Stimulated activated memory B cell treated with anti-CD40 and anti-IgM and Interleukin-4, amounts not matched to agents 10 μg/mL and 1 μg/mL and 100 μg/mL, for 72 hours (primary cell): Measurements from ENCODE around the gene UBE2M.

Source experiments
- ATAC-seq: fragments of 150-1000 bp; cut with Tn5 transposase; 2 replicates; pipeline ENCODE4 v1.10.0; 2021
- H3K27ac Mint-ChIP-seq: one replicate; pipeline ENCODE4 v1.8.0; 2022; ENCODE audit warnings: mild to moderate bottlenecking, mixed read lengths
- H3K27me3 Mint-ChIP-seq: one replicate; pipeline ENCODE4 v1.8.0; 2022; ENCODE audit warnings: mixed read lengths
- H3K36me3 Mint-ChIP-seq: one replicate; pipeline ENCODE4 v1.8.0; 2022; ENCODE audit warnings: mixed read lengths
- H3K4me1 Mint-ChIP-seq: one replicate; pipeline ENCODE4 v1.8.0; 2022; ENCODE audit warnings: mixed read lengths
- H3K4me3 Mint-ChIP-seq: one replicate; pipeline ENCODE4 v1.8.0; 2022; ENCODE audit warnings: mild to moderate bottlenecking, moderate library complexity, mixed read lengths
- H3K9me3 Mint-ChIP-seq: one replicate; pipeline ENCODE4 v1.8.0; 2022; ENCODE audit warnings: mixed read lengths

UBE2M gene

DNA sequence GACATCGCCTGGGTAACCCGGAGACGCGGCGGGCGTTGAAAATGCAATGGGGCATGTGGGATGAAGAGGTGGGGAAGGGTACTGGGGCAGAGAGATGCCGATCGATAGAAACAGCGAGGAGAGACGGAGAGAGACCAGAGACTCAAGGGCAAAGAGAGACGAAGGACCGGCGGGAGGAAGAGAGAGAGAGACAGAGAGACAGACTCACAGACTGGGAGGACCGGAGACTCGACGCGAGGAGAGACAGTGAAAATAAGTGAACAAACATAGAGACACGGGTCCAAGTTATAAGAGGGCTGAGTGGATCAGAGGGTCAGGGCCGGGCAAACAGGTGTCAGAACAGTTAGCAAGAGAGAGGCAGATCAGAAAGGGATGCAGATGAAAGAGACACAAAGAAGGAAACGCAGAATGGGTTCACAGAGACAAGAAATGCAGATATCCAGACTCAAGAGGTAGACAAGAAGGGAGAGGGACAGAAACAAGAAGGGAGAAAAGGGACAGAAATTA lies 15.3 kb upstream of the UBE2M start:
- Mint-ChIP-seq H3K9me3 (peaks cover 3% of the 10 kb centered on the region), H3K27ac (peak overlapping the region; percentile 93), H3K27me3 (no peaks in the 10 kb centered on the region), H3K36me3 (peaks cover 24% of the 10 kb centered on the region), H3K4me1 (peaks cover 53% of the 10 kb centered on the region), H3K4me3 (peak overlapping the region; percentile 91)
- no peak for ATAC-seq

DNA sequence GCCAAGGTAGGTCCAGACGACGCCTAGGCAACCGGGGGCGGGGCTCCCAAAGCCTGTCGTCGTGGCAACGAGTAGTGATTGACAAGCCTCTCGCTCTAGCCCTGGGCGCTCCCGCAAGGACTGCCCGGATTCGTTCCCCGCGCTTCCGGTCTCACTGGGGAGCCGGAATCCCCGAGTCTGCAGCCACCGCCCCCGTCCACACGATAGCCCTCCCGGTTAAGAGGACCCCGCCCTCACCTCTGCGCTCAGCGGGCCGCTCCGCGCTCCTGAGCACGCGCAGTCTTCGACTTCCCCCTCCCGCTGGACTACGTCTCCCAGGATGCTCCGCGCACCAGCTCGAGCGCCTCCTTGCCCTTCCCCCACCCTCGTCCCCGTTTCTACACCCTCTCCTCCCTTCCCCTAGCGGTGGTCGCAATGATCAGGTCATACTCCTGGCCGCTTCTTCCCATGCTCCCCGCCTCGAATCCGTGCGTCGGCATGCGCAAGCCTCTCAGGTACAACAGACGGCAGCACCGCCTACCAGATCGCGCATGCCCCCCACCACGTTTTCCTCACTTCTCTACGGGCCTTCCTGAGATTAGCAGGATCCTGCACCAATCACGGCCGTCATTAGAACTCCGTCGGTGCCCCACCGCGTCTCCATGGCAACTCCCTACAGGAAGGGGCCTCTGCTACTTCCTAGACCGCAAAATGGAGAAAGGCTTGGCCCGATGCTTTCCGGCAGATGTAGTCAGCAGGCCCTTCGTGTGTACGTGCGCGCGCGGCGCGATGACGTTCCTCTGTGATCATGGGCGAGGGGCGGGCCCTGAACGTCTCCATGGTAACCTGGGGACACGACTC lies 14.6 kb upstream of the UBE2M start, which contains the start of gene MZF1:
MZF1 (minus strand) TSS at position 518 of the 840 bp plus-strand sequence. CDS start 1,946 bp downstream, outside the sequence.
- Mint-ChIP-seq H3K27me3 (no peaks in the 10 kb centered on the region), H3K9me3 (peaks cover 3% of the 10 kb centered on the region), H3K4me3 (peak within 1 kb of the TSS; percentile 91), H3K27ac (peak within 1 kb of the TSS; percentile 93), H3K4me1 (peaks cover 52% of the 10 kb centered on the region), H3K36me3 (peaks cover 29% of the 10 kb centered on the region)
- peak; percentile 84 for ATAC-seq

DNA sequence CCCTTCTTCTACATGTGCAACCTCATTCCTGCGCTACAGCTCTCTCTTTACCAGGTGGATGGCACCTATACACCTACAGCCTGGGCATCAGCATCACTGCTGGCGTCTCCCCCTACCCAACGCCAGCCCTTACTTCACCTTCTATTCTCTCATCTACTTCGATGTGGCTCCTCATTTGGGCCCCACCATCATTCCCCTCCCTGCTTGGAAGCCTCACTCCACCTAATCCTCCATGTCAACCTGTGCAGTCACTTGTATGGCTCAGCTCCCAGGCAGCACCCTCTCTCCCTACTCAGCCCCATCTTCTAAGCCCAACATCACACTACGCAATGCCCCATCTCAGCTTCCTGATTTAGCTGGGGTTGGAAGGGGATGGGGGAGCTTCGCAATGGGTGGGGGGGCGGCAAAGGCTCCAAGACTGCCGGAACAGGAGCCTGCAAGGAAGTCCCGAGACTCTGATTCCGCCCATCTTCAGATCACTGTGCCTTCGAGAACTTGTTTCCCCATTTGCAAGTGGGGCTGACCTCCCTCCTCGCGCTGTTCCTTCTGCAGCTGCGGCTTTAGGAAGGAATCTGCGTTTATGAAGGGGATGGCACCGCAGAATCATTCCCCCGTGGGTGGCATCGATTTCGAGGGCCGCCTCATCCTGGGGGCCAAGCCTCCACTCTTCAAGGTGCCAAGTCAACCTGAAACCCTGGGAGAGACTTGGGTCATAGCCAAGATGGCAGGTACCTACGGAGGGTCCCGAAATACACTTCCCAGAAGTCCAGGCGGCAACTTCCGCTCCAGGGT lies 13.8 kb upstream of the UBE2M start:
- H3K36me3 Mint-ChIP-seq: peaks cover 32% of the 10 kb centered on the region
- H3K9me3 Mint-ChIP-seq: peaks cover 3% of the 10 kb centered on the region
- ATAC-seq: no peak
- H3K27ac Mint-ChIP-seq: peak overlapping the region; percentile 93
- no peaks in the 10 kb centered on the region for H3K27me3 Mint-ChIP-seq
- peaks cover 46% of the 10 kb centered on the region for H3K4me1 Mint-ChIP-seq
- peak overlapping the region; percentile 91 for H3K4me3 Mint-ChIP-seq

DNA sequence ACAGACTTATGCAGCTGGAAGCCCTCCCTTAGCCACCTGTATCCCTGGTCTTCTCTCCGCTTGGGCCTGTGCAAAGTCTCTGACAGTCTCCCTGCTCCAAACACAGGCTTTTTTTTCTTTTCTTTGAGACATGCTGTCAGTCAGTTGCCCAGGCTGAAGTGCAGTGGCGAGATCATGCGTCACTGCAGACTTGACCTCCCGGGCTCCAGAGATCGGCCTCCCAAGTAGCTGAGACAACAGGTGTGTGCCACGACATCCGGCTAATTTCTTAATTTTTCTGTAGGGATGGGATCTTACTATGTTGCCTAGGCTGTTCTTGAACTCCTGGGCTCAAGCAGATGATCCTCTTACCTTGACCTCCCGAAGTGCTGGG lies 13.2 kb upstream of the UBE2M start:
- Mint-ChIP-seq H3K4me1 (peaks cover 47% of the 10 kb centered on the region), H3K36me3 (peaks cover 33% of the 10 kb centered on the region), H3K4me3 (peak overlapping the region; percentile 91), H3K9me3 (peaks cover 3% of the 10 kb centered on the region), H3K27me3 (no peaks in the 10 kb centered on the region), H3K27ac (no peak overlapping the region)
- no peak for ATAC-seq

DNA sequence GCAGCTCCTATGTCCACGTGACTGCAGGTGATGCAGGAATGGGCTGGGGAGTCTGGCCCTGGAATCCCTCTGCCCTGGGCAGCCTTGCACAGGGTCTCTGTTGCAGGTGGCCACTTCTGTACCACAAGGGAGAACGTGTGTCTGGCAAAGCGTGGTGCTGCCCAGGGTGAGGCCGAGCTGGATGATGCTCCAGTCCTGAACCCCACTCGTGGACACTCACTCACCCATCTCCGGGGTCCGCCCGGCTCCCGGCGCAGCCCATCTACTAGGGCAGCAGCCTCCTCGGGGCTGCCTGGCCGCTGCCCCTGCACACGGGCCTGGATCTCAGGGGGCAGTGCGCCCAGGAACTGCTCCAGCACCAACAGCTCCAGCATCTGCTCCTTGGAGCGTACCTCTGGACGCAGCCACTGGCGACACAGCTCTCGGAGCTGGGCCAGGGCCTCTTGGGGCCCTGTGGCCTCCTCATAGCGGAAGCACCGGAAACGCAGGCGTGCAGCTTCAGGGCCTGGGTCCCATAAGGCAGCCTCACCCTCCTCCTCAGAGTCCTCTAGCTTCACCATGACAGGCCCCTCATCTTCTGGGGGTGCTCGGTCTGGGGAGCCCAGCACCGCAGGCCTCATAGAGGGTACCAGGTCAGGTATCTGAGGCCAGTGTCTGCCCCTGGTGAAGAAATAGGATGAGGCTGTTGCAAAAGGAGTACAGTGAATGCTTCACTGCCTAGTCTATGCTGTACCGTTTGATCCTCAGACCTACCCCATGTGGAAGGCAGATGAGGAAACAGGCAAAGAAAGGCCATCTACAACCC lies 12.6 kb upstream of the UBE2M start:
- Mint-ChIP-seq H3K4me1 (peaks cover 47% of the 10 kb centered on the region), H3K9me3 (peaks cover 3% of the 10 kb centered on the region), H3K27ac (no peak overlapping the region), H3K4me3 (no peak overlapping the region), H3K27me3 (no peaks in the 10 kb centered on the region), H3K36me3 (peaks cover 37% of the 10 kb centered on the region)
- no peak for ATAC-seq

DNA sequence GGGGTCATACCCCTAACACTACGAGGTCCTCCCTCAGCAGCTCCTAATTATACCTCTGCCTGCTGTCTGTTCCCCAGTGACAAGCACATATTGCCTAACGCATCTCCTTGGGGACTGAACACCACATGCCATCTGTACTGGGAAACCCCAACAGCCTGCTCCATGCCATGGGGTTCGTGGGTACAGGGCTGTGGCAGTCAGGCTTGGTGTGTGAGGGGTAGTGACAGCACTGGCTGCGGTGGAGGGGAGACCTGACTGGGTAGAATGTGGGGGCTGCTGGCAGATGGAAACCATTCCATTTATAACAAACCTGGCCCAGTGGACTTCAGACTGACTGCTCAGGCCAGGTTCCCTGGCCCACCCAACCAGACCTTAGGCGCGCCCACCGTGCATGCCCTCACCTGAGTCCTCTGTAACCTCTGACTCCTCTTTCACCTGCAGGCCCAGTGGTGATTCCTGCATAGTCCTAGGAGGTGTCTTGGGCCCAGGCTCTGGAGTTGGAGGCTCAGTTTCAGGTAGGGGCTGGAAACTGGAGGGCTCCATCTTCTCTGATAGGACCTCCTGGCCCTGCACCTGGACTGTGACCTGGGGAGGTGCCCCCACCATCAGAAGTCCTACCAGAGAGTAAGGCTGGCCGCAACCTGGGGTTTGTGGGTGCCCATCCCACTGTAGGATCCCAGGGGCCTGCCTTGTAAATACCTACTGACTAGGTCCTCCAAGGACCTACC lies 11.7 kb upstream of the UBE2M start:
- Mint-ChIP-seq H3K4me3 (no peak overlapping the region), H3K36me3 (peaks cover 37% of the 10 kb centered on the region), H3K27me3 (no peaks in the 10 kb centered on the region), H3K27ac (no peak overlapping the region), H3K4me1 (peaks cover 43% of the 10 kb centered on the region), H3K9me3 (peaks cover 3% of the 10 kb centered on the region)
- ATAC-seq: no peak

DNA sequence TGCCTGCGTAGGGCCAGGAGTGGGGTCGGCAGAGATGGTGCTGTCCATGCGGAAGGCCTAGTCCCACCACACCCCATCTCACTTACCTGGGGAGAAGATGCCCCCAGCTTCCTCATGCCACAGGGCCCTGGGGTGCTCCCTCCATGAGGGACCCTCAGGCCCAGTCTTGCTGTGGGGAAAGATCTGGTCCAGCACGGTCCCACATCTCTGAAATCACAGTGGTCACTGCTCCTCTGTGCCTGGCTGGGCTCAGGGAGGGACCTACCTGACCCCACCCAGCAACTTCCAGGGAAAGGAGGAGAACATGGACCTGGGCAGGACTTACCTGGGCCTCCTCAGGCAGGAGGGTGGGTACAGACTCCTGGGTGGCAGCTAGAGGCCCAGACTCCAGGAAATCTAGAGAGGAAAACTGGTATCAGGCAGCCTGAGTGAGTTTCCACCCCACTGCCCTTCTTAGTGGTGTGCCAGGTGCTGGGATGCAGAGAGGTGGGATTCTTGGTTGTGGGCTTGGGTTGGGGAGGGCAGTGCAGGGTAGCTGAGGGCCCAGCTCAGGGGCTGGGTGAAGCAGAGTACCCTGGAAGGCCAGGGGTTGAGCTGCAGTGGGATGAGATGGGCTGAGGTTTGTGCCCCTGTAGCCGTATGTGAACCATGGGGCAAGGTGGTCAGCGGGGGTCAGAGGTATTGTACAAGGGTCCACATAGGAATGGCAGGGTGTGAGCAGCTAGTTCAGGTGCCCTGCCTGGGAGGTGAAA lies 11.0 kb upstream of the UBE2M start:
- H3K9me3 Mint-ChIP-seq: peaks cover 3% of the 10 kb centered on the region
- peaks cover 37% of the 10 kb centered on the region for H3K36me3 Mint-ChIP-seq

DNA sequence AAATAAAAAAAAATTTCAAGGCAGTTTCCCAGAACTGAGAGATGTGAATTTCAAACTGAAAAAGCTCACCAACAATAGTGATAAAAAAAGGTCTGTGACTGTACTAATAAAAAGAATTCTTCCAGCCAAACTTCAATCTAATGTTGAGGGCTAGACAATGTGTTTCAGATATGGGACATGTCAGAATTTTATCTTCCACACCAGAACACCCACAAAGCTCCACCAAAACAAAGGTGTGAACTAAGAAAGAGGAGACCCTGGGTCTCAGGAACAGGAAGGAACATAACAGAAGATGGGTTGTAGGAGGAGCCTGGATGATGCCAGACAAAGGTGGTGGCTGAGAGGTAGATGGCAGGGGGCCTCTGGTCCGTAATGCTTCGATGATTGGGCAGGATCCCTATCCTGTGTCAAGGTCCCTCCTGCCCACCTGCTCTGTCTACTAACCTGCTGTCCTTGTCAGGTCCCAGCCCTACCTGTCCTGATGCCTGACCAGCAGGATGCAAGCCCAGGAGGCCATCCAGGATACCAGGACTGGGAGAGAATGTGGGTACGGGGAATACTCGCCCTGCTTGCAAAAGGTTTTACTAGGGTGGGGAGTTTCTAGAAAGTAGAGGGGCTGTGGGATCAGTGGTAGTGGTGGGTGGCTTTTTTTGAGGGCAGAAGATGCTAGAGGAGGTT lies 10.2 kb upstream of the UBE2M start:
- no peak for ATAC-seq
- H3K27ac Mint-ChIP-seq: peak overlapping the region; percentile 42
- H3K4me1 Mint-ChIP-seq: peaks cover 43% of the 10 kb centered on the region
- peaks cover 3% of the 10 kb centered on the region for H3K9me3 Mint-ChIP-seq
- H3K36me3 Mint-ChIP-seq: peaks cover 37% of the 10 kb centered on the region
- H3K27me3 Mint-ChIP-seq: no peaks in the 10 kb centered on the region
- no peak overlapping the region for H3K4me3 Mint-ChIP-seq

More for the DNA sequence above, 11.0 kb upstream of the UBE2M start:
- Mint-ChIP-seq H3K4me1 (peaks cover 43% of the 10 kb centered on the region), H3K4me3 (no peak overlapping the region), H3K27me3 (no peaks in the 10 kb centered on the region), H3K27ac (peak overlapping the region; percentile 47)
- ATAC-seq: no peak

DNA sequence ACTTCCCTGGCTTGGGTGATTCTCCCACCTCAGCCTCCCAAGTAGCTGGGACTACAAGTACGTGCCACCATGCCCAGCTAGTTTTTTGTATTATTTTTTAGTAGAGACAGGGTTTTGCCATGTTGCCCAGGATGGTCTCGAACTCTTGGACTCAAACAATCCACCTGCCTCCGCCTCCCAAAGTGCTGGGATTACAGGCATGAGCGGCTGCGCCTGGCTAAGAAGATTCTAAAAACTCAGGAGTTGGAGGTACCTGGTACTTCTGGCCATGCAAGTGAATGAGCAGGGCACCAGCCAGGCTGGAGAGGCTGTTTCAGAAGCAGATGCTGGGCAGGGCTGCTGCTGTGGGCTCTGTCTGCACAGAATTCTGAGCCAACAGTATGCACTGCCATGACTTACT lies 8.6 kb upstream of the UBE2M start:
- no peak for ATAC-seq
- H3K4me1 Mint-ChIP-seq: peaks cover 50% of the 10 kb centered on the region
- no peak overlapping the region for H3K27ac Mint-ChIP-seq
- H3K27me3 Mint-ChIP-seq: no peaks in the 10 kb centered on the region
- peaks cover 33% of the 10 kb centered on the region for H3K36me3 Mint-ChIP-seq
- peaks cover under 1% of the 10 kb centered on the region for H3K9me3 Mint-ChIP-seq
- no peak overlapping the region for H3K4me3 Mint-ChIP-seq

DNA sequence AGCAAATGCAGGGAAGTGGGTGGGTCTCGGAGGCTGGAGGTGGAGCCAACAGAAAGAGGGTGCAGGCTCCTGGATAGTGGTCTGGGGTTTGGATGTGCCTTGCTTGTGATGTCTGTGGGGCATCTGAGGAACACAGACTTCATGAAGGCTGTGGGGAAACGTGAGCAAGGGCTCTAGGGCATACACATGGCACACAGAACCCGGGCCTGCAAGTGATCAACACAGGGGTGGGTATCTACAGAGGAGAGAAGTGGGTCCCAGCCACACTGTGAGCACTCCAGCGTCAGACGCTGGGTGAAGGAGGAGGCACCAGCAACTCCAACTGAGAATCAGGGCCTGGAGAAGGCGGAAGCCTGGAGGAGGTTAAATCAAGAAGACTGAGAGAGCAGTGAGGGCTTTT lies 5.4 kb upstream of the UBE2M start:
- peak overlapping the region; percentile 88 for H3K4me3 Mint-ChIP-seq
- no peaks in the 10 kb centered on the region for H3K9me3 Mint-ChIP-seq
- peaks cover 66% of the 10 kb centered on the region for H3K4me1 Mint-ChIP-seq
- H3K36me3 Mint-ChIP-seq: peaks cover 21% of the 10 kb centered on the region
- H3K27me3 Mint-ChIP-seq: no peaks in the 10 kb centered on the region
- peak overlapping the region; percentile 55 for H3K27ac Mint-ChIP-seq
- no peak for ATAC-seq

DNA sequence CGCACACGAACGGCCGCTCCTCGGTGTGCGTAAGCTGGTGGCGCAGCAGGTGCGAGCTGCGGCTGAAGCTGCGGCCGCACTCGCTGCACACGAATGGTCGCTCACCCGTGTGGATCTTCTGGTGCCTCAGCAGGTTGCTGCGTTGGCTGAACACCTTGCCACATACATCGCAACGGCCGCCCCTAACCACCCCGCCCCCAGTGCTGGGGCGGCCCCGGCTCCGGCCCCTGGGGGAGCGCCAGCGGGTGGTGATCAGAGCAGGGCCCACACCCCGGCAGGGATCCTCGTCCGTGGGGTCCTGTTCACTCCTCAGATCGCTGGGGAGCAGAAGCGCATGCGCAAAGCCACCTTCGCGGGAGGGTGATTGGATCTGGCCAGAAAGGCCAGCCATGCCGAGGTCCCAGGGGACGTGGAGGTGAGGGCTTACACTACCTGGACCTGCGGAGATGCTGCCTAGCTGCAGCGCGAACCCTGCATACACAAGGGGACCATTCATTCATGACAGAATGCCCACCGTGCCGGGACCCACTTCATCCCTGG lies 4.7 kb upstream of the UBE2M start:
- no peak for ATAC-seq
- peak overlapping the region; percentile 55 for H3K27ac Mint-ChIP-seq

DNA sequence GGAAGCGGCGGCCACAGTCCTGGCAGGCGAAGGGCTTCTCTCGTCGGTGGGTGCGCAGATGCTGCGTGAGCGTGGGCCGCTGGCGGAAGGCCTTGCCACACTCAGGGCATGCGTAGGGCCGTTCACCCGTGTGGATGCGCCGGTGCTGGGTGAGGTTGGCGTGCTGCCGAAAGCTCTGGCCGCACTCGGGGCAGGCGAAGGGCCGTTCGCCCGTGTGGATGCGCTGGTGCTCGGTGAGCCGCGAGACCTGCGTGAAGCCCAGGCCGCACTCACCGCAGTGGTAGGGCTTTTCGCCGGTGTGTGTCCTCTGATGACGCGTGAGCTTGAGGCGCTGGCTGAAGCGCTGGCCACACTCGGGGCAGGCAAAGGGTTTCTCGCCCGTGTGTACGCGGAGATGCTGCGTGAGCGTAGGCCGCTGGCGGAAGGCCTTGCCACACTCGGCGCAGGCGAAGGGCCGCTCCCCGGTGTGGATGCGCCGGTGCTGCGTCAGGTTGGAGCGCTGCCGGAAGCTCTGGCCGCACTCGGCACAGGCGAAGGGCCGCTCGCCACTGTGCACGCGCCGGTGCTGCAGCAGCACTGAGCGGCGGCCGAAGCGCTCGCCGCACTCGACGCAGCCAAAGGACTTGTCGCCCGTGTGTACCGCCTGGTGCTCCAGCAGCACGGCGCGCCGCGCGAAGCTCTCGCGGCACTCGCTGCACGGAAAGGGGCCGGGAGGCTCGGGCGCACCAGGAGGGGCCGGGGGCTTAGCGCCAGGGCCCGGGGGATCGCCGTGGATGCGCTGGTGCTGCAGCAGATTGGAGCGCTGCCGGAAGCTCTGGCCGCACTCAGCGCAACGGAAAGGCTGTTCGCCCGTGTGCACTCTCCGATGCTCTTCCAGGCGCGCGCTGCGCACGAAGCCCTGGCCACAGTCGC lies 4.0 kb upstream of the UBE2M start:
- no peak for ATAC-seq
- Mint-ChIP-seq H3K9me3 (no peaks in the 10 kb centered on the region), H3K4me3 (peak overlapping the region; percentile 88), H3K27me3 (no peaks in the 10 kb centered on the region), H3K36me3 (peaks cover 16% of the 10 kb centered on the region), H3K27ac (peak overlapping the region; percentile 55), H3K4me1 (peaks cover 69% of the 10 kb centered on the region)

More for the DNA sequence above, 4.7 kb upstream of the UBE2M start:
- Mint-ChIP-seq H3K27me3 (no peaks in the 10 kb centered on the region), H3K9me3 (no peaks in the 10 kb centered on the region), H3K36me3 (peaks cover 16% of the 10 kb centered on the region), H3K4me3 (peak overlapping the region; percentile 88), H3K4me1 (peaks cover 61% of the 10 kb centered on the region)
